Measurements from ENCODE around the gene SSH2. TPM values are rescaled to one million over a fixed set of nuclear protein-coding genes. Genes with fewer than 3 reads are reported as not detected.
A peak's percentile ranks its signal among the peaks of the same experiment; 100 is the strongest.
"Not testable (repeated sequence)": the region's sequence is repeated elsewhere in the genome, so short reads cannot be mapped to it uniquely, and the experiment has no call there.

Gene SSH2
- total RNA-seq, 8 experiments from 2014 or later: 12.4 to 80.9 (median 16.0) TPM

- ATAC-seq (replicated peaks in 6 of 8): peak in 3 of 8 experiments; percentile 88 to 97 (median 95)
- WGBS, 10 experiments: 0 to 100% (median 88%) methylated on average over 1 to 2 of the region's 2 CpGs; no CpG with 5 or more reads in 1 of the 10 experiments
- no peak overlapping the region for H3K27ac ChIP-seq
- H3K4me1 ChIP-seq (replicated peaks in 1 of 2): no peaks in the 10 kb centered on the region
- in situ Hi-C loops (cut with MboI; ENCODE audit: low pct_unique_long_range_greater_than_20kb in 2 of 9, low sequenced_read_pairs in 9 of 9, unreplicated experiment in 9 of 9): no loop called here
- no peak overlapping the region for H3K4me3 ChIP-seq
These were observed 265.1 kb downstream of the SSH2 start for GRCh38 chr17:29664743-29665480.

GRCh38 chr17:29663155-29663554 is 266.9 kb downstream of the SSH2 start:
- no peak overlapping the region for H3K27ac ChIP-seq
- 7 to 80% (median 33%) methylated on average over 1 of the region's 1 CpG; no CpG with 5 or more reads in 4 of the 10 experiments for WGBS, 10 experiments
- no peak overlapping the region for H3K4me3 ChIP-seq
- in situ Hi-C loops (cut with MboI; ENCODE audit: low pct_unique_long_range_greater_than_20kb in 2 of 9, low sequenced_read_pairs in 9 of 9, unreplicated experiment in 9 of 9): no loop called here
- no peak for ATAC-seq (replicated peaks in 6 of 8)
- no peaks in the 10 kb centered on the region for H3K4me1 ChIP-seq (replicated peaks in 1 of 2)

DNA sequence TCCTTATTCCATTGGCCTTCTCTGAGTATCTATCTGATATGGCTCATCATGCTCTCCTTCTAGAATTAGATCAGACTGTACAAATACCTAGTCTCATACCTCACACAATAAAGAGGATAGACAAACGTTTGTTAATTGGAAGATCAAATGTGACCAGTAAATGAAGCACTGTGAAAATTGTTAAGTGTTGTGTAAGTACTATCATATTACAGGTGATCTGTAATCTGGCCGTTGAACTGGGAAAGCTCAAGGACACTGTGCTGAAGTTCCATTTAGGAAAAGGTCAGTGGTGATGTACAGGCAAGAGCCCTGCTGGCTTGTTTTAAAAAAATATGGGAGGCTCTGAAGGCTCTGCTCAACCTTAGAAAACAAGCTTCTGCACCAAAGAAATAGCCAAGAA is 268.8 kb downstream of the SSH2 start:
- no peak overlapping the region for H3K4me3 ChIP-seq
- H3K4me1 ChIP-seq (replicated peaks in 1 of 2): no peaks in the 10 kb centered on the region
- no peak for ATAC-seq (replicated peaks in 6 of 8)
- WGBS, 10 experiments: 63 to 100% (median 75%) methylated on average over 1 to 2 of the region's 2 CpGs; no CpG with 5 or more reads in 4 of the 10 experiments
- no peak overlapping the region for H3K27ac ChIP-seq
- in situ Hi-C loops (cut with MboI; ENCODE audit: low pct_unique_long_range_greater_than_20kb in 2 of 9, low sequenced_read_pairs in 9 of 9, unreplicated experiment in 9 of 9): no loop called here

GRCh38 chr17:29659155-29659554 is 270.9 kb downstream of the SSH2 start:
- H3K27ac ChIP-seq: no peak overlapping the region
- in situ Hi-C loops (cut with MboI; ENCODE audit: low pct_unique_long_range_greater_than_20kb in 2 of 9, low sequenced_read_pairs in 9 of 9, unreplicated experiment in 9 of 9): no loop called here
- no peak for ATAC-seq (replicated peaks in 6 of 8)
- 86 to 100% (median 100%) methylated on average over 1 to 2 of the region's 2 CpGs; no CpG with 5 or more reads in 2 of the 10 experiments for WGBS, 10 experiments
- H3K4me1 ChIP-seq (replicated peaks in 1 of 2): no peaks in the 10 kb centered on the region
- no peak overlapping the region for H3K4me3 ChIP-seq

DNA sequence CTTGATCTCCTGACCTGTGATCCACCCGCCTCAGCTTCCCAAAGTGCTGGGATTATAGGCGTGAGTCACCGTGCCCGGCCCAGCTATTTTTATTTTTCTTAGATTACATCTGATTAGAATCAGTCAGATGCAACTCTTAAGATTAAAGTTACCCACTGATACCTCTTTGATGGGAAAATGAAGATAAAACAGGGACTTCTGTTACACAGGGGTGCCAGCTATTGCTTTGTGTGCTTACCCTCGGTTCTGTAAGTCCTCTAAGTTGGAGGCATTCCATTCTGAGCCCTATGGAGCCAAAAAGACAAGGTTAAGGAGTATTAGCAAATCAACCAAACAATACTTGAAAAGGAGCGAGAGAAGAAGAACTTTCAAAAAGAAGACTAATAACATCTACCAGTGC is 274.7 kb downstream of the SSH2 start:
- no peaks in the 10 kb centered on the region for H3K4me1 ChIP-seq (replicated peaks in 1 of 2)
- WGBS, 10 experiments: 90 to 100% (median 100%) methylated on average over 1 to 5 of the region's 6 CpGs; no CpG with 5 or more reads in 1 of the 10 experiments
- H3K27ac ChIP-seq: no peak overlapping the region
- no peak for ATAC-seq (replicated peaks in 6 of 8)
- no peak overlapping the region for H3K4me3 ChIP-seq
- in situ Hi-C loops (cut with MboI; ENCODE audit: low pct_unique_long_range_greater_than_20kb in 2 of 9, low sequenced_read_pairs in 9 of 9, unreplicated experiment in 9 of 9): no loop called here

DNA sequence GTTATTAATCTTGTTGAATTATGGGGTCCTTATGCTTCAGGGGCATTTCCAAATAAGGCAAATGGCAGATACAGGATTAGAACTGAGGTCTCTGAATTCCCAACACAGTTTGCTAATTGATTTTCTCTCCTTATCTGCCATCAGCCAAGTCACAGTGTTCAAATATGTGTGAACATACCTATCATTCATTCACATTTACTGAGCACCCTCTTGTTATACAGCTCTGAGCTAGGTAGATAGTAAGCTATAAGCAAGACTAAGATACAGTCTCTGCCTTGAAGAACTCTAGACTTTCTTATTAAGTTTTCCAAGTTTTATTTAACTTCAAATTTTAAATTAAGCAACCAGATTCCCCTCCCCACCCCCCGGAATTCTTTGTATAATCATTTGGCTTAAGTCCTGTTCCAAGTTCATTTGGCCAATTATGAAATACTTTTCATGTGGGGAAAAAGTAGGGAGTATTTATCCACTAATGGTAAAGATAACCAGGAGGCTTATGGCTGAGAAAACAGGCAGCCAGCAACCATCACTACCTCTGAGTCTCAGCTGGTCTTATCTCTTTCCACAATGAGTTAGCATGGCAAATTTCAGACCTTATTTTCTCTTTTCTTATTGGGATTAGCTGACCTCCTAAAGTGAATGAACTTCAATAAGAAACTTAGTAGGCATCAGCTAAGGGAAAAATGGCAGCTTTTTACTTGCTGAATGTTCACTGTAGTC is 275.9 kb downstream of the SSH2 start:
- Histone ChIP-seq H3K27ac (no peak overlapping the region), H3K4me1 (replicated peaks in 1 of 2) (no peaks in the 10 kb centered on the region), H3K4me3 (no peak overlapping the region)
- WGBS, 10 experiments: 0 to 100% (median 79%) methylated on average over 1 of the region's 1 CpG; no CpG with 5 or more reads in 2 of the 10 experiments
- in situ Hi-C loops (cut with MboI; ENCODE audit: low pct_unique_long_range_greater_than_20kb in 2 of 9, low sequenced_read_pairs in 9 of 9, unreplicated experiment in 9 of 9): no loop called here
- no peak for ATAC-seq (replicated peaks in 6 of 8)

- ATAC-seq (replicated peaks in 6 of 8): no peak
- Histone ChIP-seq H3K4me1 (replicated peaks in 1 of 2) (no peaks in the 10 kb centered on the region), H3K4me3 (no peak overlapping the region), H3K27ac (no peak overlapping the region)
- in situ Hi-C loops (cut with MboI; ENCODE audit: low pct_unique_long_range_greater_than_20kb in 2 of 9, low sequenced_read_pairs in 9 of 9, unreplicated experiment in 9 of 9): no loop called here
These were observed 277.1 kb downstream of the SSH2 start for GRCh38 chr17:29652976-29653375.

DNA sequence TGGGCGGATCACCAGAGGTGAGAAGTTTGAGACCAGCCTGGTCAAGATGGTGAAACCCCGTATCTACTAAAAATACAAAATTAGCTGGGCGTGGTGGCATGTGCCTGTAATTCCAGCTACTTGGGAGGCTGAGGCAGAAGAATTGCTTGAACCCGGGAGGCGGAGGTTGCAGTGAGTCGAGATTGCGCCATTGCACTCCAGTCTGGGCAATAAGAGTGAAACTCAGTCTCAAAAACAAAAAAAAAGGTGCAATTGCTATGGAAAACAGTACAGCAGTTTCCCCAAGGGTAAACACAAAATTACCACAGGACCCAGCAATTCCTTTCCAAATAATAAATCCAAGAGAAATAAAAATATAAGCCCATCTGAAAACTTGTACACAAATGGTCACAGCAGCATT is 278.1 kb downstream of the SSH2 start:
- H3K27ac ChIP-seq; ATAC-seq (replicated peaks in 6 of 8); H3K4me3 ChIP-seq; H3K4me1 ChIP-seq (replicated peaks in 1 of 2); in situ Hi-C loops (cut with MboI; ENCODE audit: low pct_unique_long_range_greater_than_20kb in 2 of 9, low sequenced_read_pairs in 9 of 9, unreplicated experiment in 9 of 9): not testable (repeated sequence)
- 75 to 100% (median 98%) methylated on average over 1 to 7 of the region's 7 CpGs; no CpG with 5 or more reads in 2 of the 10 experiments for WGBS, 10 experiments

- in situ Hi-C loops (cut with MboI; ENCODE audit: low pct_unique_long_range_greater_than_20kb in 2 of 9, low sequenced_read_pairs in 9 of 9, unreplicated experiment in 9 of 9): no loop called here
- Histone ChIP-seq H3K4me1 (replicated peaks in 1 of 2) (no peaks in the 10 kb centered on the region), H3K4me3 (no peak overlapping the region), H3K27ac (no peak overlapping the region)
- 48 to 100% (median 92%) methylated on average over 2 to 4 of the region's 4 CpGs; no CpG with 5 or more reads in 3 of the 10 experiments for WGBS, 10 experiments
- ATAC-seq (replicated peaks in 6 of 8): no peak
These were observed 279.6 kb downstream of the SSH2 start for GRCh38 chr17:29650396-29650795.

GRCh38 chr17:29649359-29649758 is 280.7 kb downstream of the SSH2 start:
- in situ Hi-C loops (cut with MboI; ENCODE audit: low pct_unique_long_range_greater_than_20kb in 2 of 9, low sequenced_read_pairs in 9 of 9, unreplicated experiment in 9 of 9): loop anchor here in 3 of 9 experiments (10.0 to 25.0 kb wide), 3 partner anchors 113 to 138 kb away; no protein-coding TSS in a partner anchor
- 71 to 100% (median 99%) methylated on average over 2 to 5 of the region's 5 CpGs; no CpG with 5 or more reads in 2 of the 10 experiments for WGBS, 10 experiments

DNA sequence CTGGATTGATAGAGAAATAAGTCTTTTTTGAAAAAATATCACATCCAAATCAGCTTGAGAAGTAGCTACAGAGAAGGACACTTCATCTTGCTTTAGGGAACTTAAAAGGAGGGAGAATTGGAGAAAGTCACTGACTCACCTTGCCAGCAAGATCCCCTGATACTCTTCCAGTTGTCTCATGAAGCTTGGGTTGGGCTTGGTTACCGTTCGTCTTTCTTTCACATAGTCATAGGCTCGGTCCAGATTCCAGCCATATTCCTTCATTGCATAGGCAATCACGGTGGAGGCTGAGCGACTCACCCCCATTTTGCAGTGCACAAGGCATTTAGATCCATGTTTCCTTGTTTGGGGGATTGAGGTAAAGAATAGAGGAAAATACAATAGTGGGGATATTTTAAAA is 282.0 kb downstream of the SSH2 start:
- in situ Hi-C loops (cut with MboI; ENCODE audit: low pct_unique_long_range_greater_than_20kb in 2 of 9, low sequenced_read_pairs in 9 of 9, unreplicated experiment in 9 of 9): loop anchor here in 3 of 9 experiments (10.0 to 25.0 kb wide), 3 partner anchors 114 to 139 kb away; no protein-coding TSS in a partner anchor
- ATAC-seq (replicated peaks in 6 of 8): peak in 1 of 8 experiments; percentile 9
- Histone ChIP-seq H3K27ac (no peak overlapping the region), H3K4me3 (no peak overlapping the region), H3K4me1 (replicated peaks in 1 of 2) (peaks cover 0 to 6% of the 10 kb centered on the region in 2 donors)
- WGBS, 10 experiments: 28 to 100% (median 89%) methylated on average over 1 to 4 of the region's 5 CpGs; no CpG with 5 or more reads in 2 of the 10 experiments

More at GRCh38 chr17:29649359-29649758, 280.7 kb downstream of the SSH2 start:
- ATAC-seq (replicated peaks in 6 of 8): no peak
- H3K4me1 ChIP-seq (replicated peaks in 1 of 2): no peaks in the 10 kb centered on the region
- no peak overlapping the region for H3K4me3 ChIP-seq
- no peak overlapping the region for H3K27ac ChIP-seq

GRCh38 chr17:29645515-29646051 is 284.4 kb downstream of the SSH2 start:
- WGBS, 10 experiments: 0 to 100% (median 89%) methylated on average over 1 to 5 of the region's 5 CpGs; no CpG with 5 or more reads in 1 of the 10 experiments
- in situ Hi-C loops (cut with MboI; ENCODE audit: low pct_unique_long_range_greater_than_20kb in 2 of 9, low sequenced_read_pairs in 9 of 9, unreplicated experiment in 9 of 9): loop anchor here in 3 of 9 experiments (10.0 to 25.0 kb wide), 3 partner anchors 117 to 142 kb away; no protein-coding TSS in a partner anchor
- peak in 3 of 8 experiments; percentile 46 to 68 (median 56) for ATAC-seq (replicated peaks in 6 of 8)
- Histone ChIP-seq H3K4me3 (no peak overlapping the region), H3K4me1 (replicated peaks in 1 of 2) (peaks cover 6 to 7% of the 10 kb centered on the region in 2 donors), H3K27ac (no peak overlapping the region)

DNA sequence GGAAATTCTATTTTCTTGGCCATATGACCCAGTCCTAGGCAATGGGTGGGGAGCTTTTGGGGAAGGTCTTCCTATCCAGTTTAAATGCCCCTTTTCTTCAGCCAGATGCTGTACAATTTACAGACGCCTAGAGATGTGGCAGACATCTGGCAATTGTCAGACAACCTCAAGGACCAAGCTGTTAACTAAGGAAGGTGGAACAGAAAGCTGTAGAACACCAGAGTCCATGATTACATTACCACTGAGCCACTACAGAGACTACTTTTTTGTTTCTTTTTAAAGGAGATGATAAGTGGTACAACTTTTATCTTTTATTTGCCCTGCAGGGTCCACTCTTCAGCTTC is 286.2 kb downstream of the SSH2 start:
- ATAC-seq (replicated peaks in 6 of 8): no peak
- H3K4me3 ChIP-seq: no peak overlapping the region
- 60 to 100% (median 100%) methylated on average over 1 of the region's 1 CpG; no CpG with 5 or more reads in 7 of the 10 experiments for WGBS, 10 experiments
- in situ Hi-C loops (cut with MboI; ENCODE audit: low pct_unique_long_range_greater_than_20kb in 2 of 9, low sequenced_read_pairs in 9 of 9, unreplicated experiment in 9 of 9): loop anchor here in 3 of 9 experiments (10.0 to 25.0 kb wide), 3 partner anchors 119 to 144 kb away; no protein-coding TSS in a partner anchor
- H3K27ac ChIP-seq: no peak overlapping the region
- H3K4me1 ChIP-seq (replicated peaks in 1 of 2): peaks cover 11 to 22% of the 10 kb centered on the region in 2 donors

All from motor neuron (in vitro differentiated cells).